NCI-H187 treated with DMSO at 0.1 percent for 48 hours (cell line): ENCODE measurements around the gene SCRN1.
"Not testable (repeated sequence)": the region's sequence is repeated elsewhere in the genome, so short reads cannot be mapped to it uniquely, and the experiment has no call there.

Experiments
- DNase-seq: peaks from one replicate; lab custom pipeline; 2025; lab: John Stamatoyannopoulos, UW

SCRN1 gene

GRCh38 chr7:29890786-29891185 lies 98.8 kb downstream of the SCRN1 start:
- not testable (repeated sequence) for DNase-seq

- DNase-seq, result no peak
These were observed 99.3 kb downstream of the SCRN1 start for GRCh38 chr7:29890251-29890650.

- DNase-seq, result no peak
These were observed 100.3 kb downstream of the SCRN1 start for GRCh38 chr7:29889288-29889687.

- DNase-seq, result no peak
These were observed 101.6 kb downstream of the SCRN1 start for GRCh38 chr7:29888006-29888405.

- no peak for DNase-seq
These were observed 102.8 kb downstream of the SCRN1 start for GRCh38 chr7:29886827-29887226.

- no peak for DNase-seq
These were observed 104.0 kb downstream of the SCRN1 start for GRCh38 chr7:29885626-29886025.

- no peak for DNase-seq
These were observed 105.0 kb downstream of the SCRN1 start for GRCh38 chr7:29884399-29885272.

- no peak for DNase-seq
These were observed 105.9 kb downstream of the SCRN1 start for GRCh38 chr7:29883462-29884398.

- no peak for DNase-seq
These were observed 107.1 kb downstream of the SCRN1 start for GRCh38 chr7:29882481-29882880.

GRCh38 chr7:29881724-29882123 lies 107.9 kb downstream of the SCRN1 start:
- no peak for DNase-seq

- DNase-seq, result no peak
These were observed 110.0 kb downstream of the SCRN1 start for GRCh38 chr7:29879609-29880008.

GRCh38 chr7:29878081-29878688 lies 111.4 kb downstream of the SCRN1 start:
- DNase-seq, result no peak

GRCh38 chr7:29877196-29877595 lies 112.4 kb downstream of the SCRN1 start:
- no peak for DNase-seq

GRCh38 chr7:29875741-29876140 lies 113.9 kb downstream of the SCRN1 start:
- DNase-seq, result no peak

GRCh38 chr7:29873644-29874294 lies 115.8 kb downstream of the SCRN1 start:
- no peak for DNase-seq

GRCh38 chr7:29871787-29872398 lies 117.7 kb downstream of the SCRN1 start:
- no peak for DNase-seq
